AG04450 (cell line): Measurements from ENCODE around the gene FHDC1. TPM values are rescaled to one million over a fixed set of nuclear protein-coding genes. Genes with fewer than 3 reads are reported as not detected.
"Not testable (repeated sequence)": the region's sequence is repeated elsewhere in the genome, so short reads cannot be mapped to it uniquely, and the experiment has no call there.

ENCODE experiments used
- CTCF ChIA-PET: fragments of 300-600, 350-600 bp; formaldehyde crosslinking; extraction: SDS; loops from one replicate; lab custom pipeline; 2022; ENCODE audit warnings: antibody characterized with exemption, inconsistent platforms; lab: Charles Lee
- POLR2A ChIA-PET: fragments of 350-600 bp; formaldehyde crosslinking; extraction: SDS; loops from one replicate; lab custom pipeline; 2021; ENCODE audit warnings: antibody characterized with exemption, inconsistent platforms; lab: Yijun Ruan, JAX
- DNase-seq: peaks from one replicate; pipeline ENCODE4 v3.0.0-alpha.2; 2011; ENCODE audit warnings: low read depth, low spot score
- H3K27ac ChIP-seq: one replicate; pipeline ENCODE4 v1.5.1; 2012; ENCODE audit warnings: low read depth, low read length, control low read depth
- H3K27me3 ChIP-seq: one replicate; pipeline ENCODE4 v1.6.0; 2012; ENCODE audit warnings: low read length; ENCODE audit not compliant: control insufficient read depth, insufficient read depth
- H3K4me3 ChIP-seq: 2 replicates; pipeline ENCODE4 v1.5.1; 2011; ENCODE audit warnings: mild to moderate bottlenecking, low read depth, low read length, control low read depth
- H3K9me3 ChIP-seq: 2 replicates; pipeline ENCODE4 v1.5.1; 2012; ENCODE audit warnings: low read length; ENCODE audit not compliant: control insufficient read depth, insufficient read depth
- CTCF ChIP-seq: IDR thresholded peaks from 2 replicates; pipeline ENCODE4 v1.5.1; 2011; ENCODE audit warnings: low read depth, low read length, control low read depth, inconsistent platforms
- polyA minus RNA-seq: library from RNA; depleted of rRNA, polyadenylated mRNA; stranded (reverse); fragments of >200 nt; gene quantifications from 2 replicates; pipeline ENCODE4 v1.2.3, GENCODE V29; 2011; rRNA and poly(A)+ RNA removed
- polyA plus RNA-seq: library from polyadenylated mRNA; depleted of rRNA; stranded (reverse); fragments of >200 nt; gene quantifications from 2 replicates; pipeline ENCODE4 v1.2.3, GENCODE V29; 2011; rRNA removed

FHDC1 gene
- 0.10 and 0.12 TPM in 2 replicates for polyA plus RNA-seq
- 0.13 and 0.14 TPM in 2 replicates for polyA minus RNA-seq

- DNase-seq: no peak
- Histone ChIP-seq H3K27ac (no peak within 1 kb of the TSS), H3K27me3 (peaks cover 60% of the 10 kb centered on the region), H3K9me3 (no peaks in the 10 kb centered on the region; the same call in 1 of the 2 replicates), H3K4me3 (peak within 1 kb of the TSS; percentile 53)
- CTCF ChIA-PET: interaction anchor here (0.6 kb wide), 1 partner anchor 75 kb away, joined by 4 read pairs; no protein-coding TSS in a partner anchor
- POLR2A ChIA-PET: no interaction called here
- no peak for TF ChIP-seq CTCF
Observed at GRCh38 chr4:152935631-152936445, at the start of gene FHDC1. TSS of gene FHDC1 (plus strand) at chr4:152936323. CDS start at chr4:152943058, 6,735 bp downstream.

GRCh38 chr4:152887981-152888380 is 48.1 kb upstream of the FHDC1 start:
- DNase-seq: no peak
- CTCF ChIA-PET: interaction anchor here (1.4 kb wide), 1 partner anchor 197 kb away, joined by 3 read pairs; no protein-coding TSS in a partner anchor
- TF ChIP-seq CTCF: no peak
- H3K4me3 ChIP-seq: no peak overlapping the region
- no peak overlapping the region for H3K27ac ChIP-seq
- no peaks in the 10 kb centered on the region for H3K9me3 ChIP-seq
- POLR2A ChIA-PET: no interaction called here
- no peaks in the 10 kb centered on the region for H3K27me3 ChIP-seq

- POLR2A ChIA-PET: interaction anchor here (1.3 kb wide), 1 partner anchor 11 kb away, joined by 3 read pairs; no protein-coding TSS in a partner anchor
- CTCF ChIA-PET: interaction anchor here (1.2 kb wide), 1 partner anchor 235 kb away, joined by 4 read pairs; no protein-coding TSS in a partner anchor
- Histone ChIP-seq H3K27ac (no peak overlapping the region), H3K4me3 (no peak overlapping the region), H3K9me3 (no peaks in the 10 kb centered on the region), H3K27me3 (no peaks in the 10 kb centered on the region)
- DNase-seq: no peak
- no peak for TF ChIP-seq CTCF
Observed at GRCh38 chr4:152892974-152893373, 43.1 kb upstream of the FHDC1 start.

GRCh38 chr4:152894673-152895072 is 41.5 kb upstream of the FHDC1 start:
- no peaks in the 10 kb centered on the region for H3K27me3 ChIP-seq
- TF ChIP-seq CTCF: no peak
- ChIA-PET POLR2A (no interaction called here), CTCF (interaction anchor here (0.7 to 2.0 kb wide), 2 partner anchors 189 to 424 kb away, joined by 6 to 7 read pairs; no protein-coding TSS in a partner anchor)
- H3K27ac ChIP-seq: no peak overlapping the region
- no peak overlapping the region for H3K4me3 ChIP-seq
- DNase-seq: no peak
- no peaks in the 10 kb centered on the region for H3K9me3 ChIP-seq

- H3K4me3 ChIP-seq: no peak overlapping the region
- DNase-seq: peak; percentile 18
- no peak for TF ChIP-seq CTCF
- H3K27ac ChIP-seq: no peak overlapping the region
- H3K27me3 ChIP-seq: no peaks in the 10 kb centered on the region
- POLR2A ChIA-PET: no interaction called here
- H3K9me3 ChIP-seq: no peaks in the 10 kb centered on the region
- CTCF ChIA-PET: interaction anchor here (0.7 to 2.0 kb wide), 4 partner anchors 187 to 331 kb away, joined by 3 to 11 read pairs (median 6); no protein-coding TSS in a partner anchor
Observed at GRCh38 chr4:152896811-152897210, 39.3 kb upstream of the FHDC1 start.

GRCh38 chr4:152898133-152898532 is 38.0 kb upstream of the FHDC1 start:
- H3K9me3 ChIP-seq, POLR2A ChIA-PET, H3K27ac ChIP-seq, DNase-seq, CTCF ChIA-PET, H3K4me3 ChIP-seq, H3K27me3 ChIP-seq: not testable (repeated sequence)
